Glutamatergic neuron (in vitro differentiated cells): ENCODE measurements around the gene DHX34. TPM values are rescaled to one million over a fixed set of nuclear protein-coding genes. Genes with fewer than 3 reads are reported as not detected.

Experiments
- DNase-seq: peaks from one replicate; pipeline ENCODE4 v3.0.0; 2022
- H3K27ac Mint-ChIP-seq: one replicate; pipeline ENCODE4 v1.8.0; 2020; ENCODE audit warnings: mild to moderate bottlenecking, mixed read lengths, inconsistent platforms; ENCODE audit not compliant: unreplicated experiment
- H3K27me3 Mint-ChIP-seq: one replicate; pipeline ENCODE4 v1.8.0; 2020; ENCODE audit warnings: mild to moderate bottlenecking, moderate library complexity, mixed read lengths, inconsistent platforms; ENCODE audit not compliant: unreplicated experiment
- H3K36me3 Mint-ChIP-seq: one replicate; pipeline ENCODE4 v1.8.0; 2020; ENCODE audit warnings: mild to moderate bottlenecking, mixed read lengths, inconsistent platforms; ENCODE audit not compliant: unreplicated experiment
- H3K4me1 Mint-ChIP-seq: one replicate; pipeline ENCODE4 v1.8.0; 2020; ENCODE audit warnings: mild to moderate bottlenecking, low read depth, mixed read lengths, inconsistent platforms; ENCODE audit not compliant: unreplicated experiment
- H3K4me3 Mint-ChIP-seq: one replicate; pipeline ENCODE4 v1.8.0; 2020; ENCODE audit warnings: mild to moderate bottlenecking, mixed read lengths, inconsistent platforms; ENCODE audit not compliant: unreplicated experiment
- H3K9me3 Mint-ChIP-seq: one replicate; pipeline ENCODE4 v1.8.0; 2020; ENCODE audit warnings: mild to moderate bottlenecking, moderate library complexity, mixed read lengths, inconsistent platforms; ENCODE audit not compliant: unreplicated experiment
- CTCF ChIP-seq: fragments of 200-600 bp; sonication (generic); IDR thresholded peaks from one replicate; pipeline ENCODE4 v1.5.0; 2021; ENCODE audit not compliant: partially characterized antibody, unreplicated experiment
- total RNA-seq: library from RNA; stranded (reverse); fragmentation: NEBNext Ultra II Directional; extraction: Animal tissue kit (Norgen Biotek cat#: 25700); gene quantifications from one replicate; pipeline ENCODE4 v1.2.1, GENCODE V29; 2021; ENCODE audit not compliant: unreplicated experiment

Gene DHX34
- total RNA-seq, 1 donor from 2014 or later, result 119 TPM

DNA sequence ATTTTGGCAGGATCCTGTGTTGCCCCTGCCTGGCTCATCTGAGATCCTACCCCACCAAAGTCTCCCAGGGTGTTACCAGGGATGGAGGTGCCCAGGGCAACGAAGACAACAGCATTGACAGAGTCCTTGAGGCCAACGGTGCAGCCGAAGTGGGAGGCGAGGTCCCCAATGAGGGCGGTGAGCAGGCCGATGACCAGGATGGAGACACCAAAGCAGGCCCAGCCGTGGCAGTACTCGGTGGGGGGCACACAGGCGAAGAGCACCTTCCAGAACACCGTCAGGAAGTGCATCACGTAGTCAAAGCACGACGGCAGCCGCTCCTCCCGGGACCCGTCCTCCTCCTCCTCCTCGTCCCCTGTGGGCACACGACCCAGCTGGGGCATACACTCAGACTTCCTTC, 83.0 kb downstream of the DHX34 start:
- Mint-ChIP-seq H3K27me3 (peaks cover 10% of the 10 kb centered on the region), H3K4me3 (peak overlapping the region; percentile 13), H3K27ac (no peak overlapping the region), H3K36me3 (no peaks in the 10 kb centered on the region), H3K9me3 (peaks cover 1% of the 10 kb centered on the region), H3K4me1 (peaks cover 5% of the 10 kb centered on the region)
- no peak for DNase-seq
- no peak for TF ChIP-seq CTCF

Other genes with a start within 250 kb of the DHX34 start
- 50.3 TPM for gene ZC3H4, start 235.5 kb upstream of the DHX34 start, total RNA-seq
- gene SAE1, start 218.5 kb upstream of the DHX34 start, total RNA-seq, result 79.9 TPM
- 37.0 TPM for gene BBC3, start 118.1 kb upstream of the DHX34 start, total RNA-seq
- gene CCDC9, start 92.8 kb upstream of the DHX34 start, total RNA-seq, result 16.8 TPM
- gene INAFM1, start 74.4 kb upstream of the DHX34 start, total RNA-seq, result 65.0 TPM
- 1.4 TPM for gene C5AR1, start 39.5 kb upstream of the DHX34 start, total RNA-seq
- not detected for gene C5AR2, start 17.1 kb upstream of the DHX34 start, total RNA-seq
- gene MEIS3, start 70.2 kb downstream of the DHX34 start, total RNA-seq, result 255 TPM
- gene SLC8A2, start 122.6 kb downstream of the DHX34 start, total RNA-seq, result 115 TPM
- 51.2 TPM for gene KPTN, start 134.9 kb downstream of the DHX34 start, total RNA-seq
- gene NAPA, start 165.7 kb downstream of the DHX34 start, total RNA-seq, result 262 TPM
- gene ZNF541, start 223.8 kb downstream of the DHX34 start, total RNA-seq, result not detected